M059J (cell line): ENCODE measurements around the gene UROD. TPM values are rescaled to one million over a fixed set of nuclear protein-coding genes. Genes with fewer than 3 reads are reported as not detected.

ENCODE experiments used
- DNase-seq: peaks from one replicate; pipeline ENCODE4 v3.0.0-alpha.2; 2012; ENCODE audit warnings: low read depth
- total RNA-seq: library from RNA; depleted of rRNA; stranded (reverse); fragments of >200 nt; shearing (Covaris generic); gene quantifications from 2 replicates; pipeline ENCODE4 v1.2.3, GENCODE V29; 2014

The UROD gene
- total RNA-seq, 1 experiment from 2014 or later: 127 TPM

DNA sequence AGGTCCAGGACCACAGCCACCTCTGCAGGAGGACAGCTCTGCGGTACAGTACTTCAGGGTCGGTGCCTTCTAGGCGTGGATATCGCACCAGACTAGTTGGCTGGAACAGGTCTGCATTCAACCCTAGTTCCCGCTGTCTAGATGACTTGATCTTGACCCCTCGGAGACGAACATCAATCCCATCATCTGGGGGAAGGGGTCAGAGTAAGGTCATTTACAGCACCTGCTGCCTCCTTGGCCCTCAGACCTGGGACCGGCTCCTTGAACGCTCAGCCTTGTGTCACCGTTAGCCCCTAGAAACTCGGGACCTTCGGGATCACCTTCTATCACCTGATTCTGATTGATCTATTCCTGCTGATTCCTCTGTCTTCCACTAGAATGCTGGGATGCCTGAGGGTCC lies 3.5 kb upstream of the UROD start:
- no peak for DNase-seq

DNA sequence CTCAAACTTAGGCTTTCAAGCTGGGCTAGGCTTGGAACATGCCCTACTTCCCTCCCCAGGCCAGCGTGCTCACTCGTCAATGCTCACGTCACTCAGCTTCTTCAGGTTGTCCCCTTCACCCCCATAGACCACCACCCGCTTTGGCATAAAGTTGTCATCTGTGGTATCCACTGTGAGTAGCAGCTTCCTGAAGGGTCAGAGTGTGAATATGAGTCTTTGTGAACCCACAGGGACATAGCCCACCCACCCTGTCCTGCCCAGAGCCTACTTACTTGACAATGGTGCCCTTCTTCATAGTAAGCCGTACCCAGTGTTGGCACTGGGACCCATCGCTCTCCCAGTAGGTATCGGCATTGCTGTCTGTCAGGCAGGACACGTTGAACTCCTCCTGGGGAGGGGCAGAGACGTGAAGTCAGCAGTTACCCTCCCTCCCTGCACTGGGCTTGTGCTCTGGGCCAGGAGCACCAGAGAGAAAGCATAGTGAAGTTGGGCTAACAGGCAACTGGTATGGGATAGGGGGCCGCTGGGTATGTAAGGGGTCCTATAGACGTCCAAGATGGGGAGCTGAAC lies 2.7 kb upstream of the UROD start:
- no peak for DNase-seq

DNA sequence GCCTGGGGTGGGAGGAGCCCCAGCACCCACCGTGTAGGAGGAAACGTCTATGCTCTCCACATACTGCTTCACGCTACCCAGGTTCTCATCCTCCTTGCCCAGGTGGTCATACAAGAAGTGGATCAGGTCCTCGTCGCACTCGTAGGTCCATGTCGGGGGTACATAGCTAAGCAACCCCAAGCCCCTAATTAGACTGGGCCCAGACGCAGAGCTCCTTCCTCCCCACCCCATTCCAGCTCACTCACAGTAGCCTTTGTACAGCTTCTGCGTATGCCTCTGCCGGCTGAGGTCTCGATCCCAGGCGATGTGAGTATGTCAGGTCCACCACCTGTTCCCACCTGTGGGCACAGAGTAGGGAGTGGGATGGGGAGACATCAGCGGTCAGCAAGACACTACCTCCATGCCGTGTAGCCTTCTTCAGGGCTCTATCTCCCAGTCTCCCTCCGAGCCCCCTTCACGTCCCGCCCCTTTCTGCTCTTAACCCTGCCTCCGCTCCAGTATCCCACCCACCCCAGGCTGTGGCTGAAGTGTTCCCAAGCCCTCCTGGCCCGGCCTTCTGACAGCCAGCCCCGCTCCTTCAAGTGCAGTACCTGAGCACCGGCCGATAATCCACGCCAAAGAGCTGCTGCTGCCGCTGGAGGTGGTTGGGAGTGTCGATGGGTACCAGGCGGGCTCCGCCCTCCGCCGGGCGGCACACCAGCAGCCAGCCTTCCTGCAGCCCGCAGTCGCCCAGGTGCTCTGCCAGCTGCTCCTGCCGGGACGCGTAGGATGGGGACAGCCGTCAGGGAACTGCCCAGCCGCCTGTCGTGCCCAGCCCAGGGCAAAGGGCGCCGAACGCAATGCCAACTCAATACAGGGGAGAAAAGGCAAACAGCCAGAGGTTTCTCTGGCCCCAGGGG lies 1.8 kb upstream of the UROD start:
- peak; percentile 35 for DNase-seq

DNA sequence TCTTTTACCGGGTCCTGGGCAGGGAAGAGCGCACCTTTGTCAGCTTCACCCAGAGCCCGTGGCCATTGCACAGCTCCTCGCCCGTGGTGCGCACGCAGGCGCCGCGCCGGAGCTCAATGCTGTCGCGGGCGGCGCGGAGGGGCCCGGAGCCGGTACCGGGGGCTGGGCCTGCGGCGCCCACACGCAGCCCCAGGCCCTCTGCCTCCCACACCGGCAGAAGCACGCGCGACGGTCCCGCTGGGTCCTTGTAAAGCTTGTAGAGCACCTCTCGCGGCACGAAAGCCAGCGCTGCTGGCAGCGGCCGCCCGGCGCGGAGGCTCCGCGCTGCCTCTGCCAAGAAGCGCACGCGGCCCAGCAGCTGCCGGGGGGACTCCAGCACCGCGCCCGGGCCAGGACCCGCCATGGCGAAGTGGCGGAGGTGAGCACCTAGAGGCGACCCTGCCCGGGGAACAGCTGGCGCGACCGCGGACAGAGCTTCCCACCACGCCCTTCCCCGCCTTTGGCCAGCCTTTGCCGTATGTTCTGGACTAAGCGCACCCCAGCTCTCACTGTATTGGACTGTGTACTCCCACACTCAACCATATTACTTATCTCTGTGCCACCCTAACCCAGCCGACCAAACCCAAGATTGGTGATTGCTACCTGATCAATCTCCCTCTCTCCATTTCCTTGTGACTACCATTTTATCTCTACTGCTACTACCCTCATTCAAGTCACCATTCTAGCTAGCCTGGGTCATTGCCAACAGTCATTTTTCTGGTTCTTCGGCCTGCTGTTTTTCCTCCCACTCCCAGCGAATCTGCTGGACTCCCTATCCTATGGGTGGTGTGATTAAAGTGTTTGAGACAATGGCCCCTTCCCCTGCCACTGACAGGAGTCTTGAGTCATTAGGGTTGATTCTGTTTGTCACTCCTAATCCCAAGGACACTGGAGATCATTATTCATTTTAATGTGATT lies 921 bp upstream of the UROD start, which contains the start of gene HECTD3:
Gene HECTD3 (minus strand): TSS at position 470 of the 957 bp plus-strand sequence. CDS start 67 bp downstream, at position 403.
- DNase-seq: peak; percentile 78

DNA sequence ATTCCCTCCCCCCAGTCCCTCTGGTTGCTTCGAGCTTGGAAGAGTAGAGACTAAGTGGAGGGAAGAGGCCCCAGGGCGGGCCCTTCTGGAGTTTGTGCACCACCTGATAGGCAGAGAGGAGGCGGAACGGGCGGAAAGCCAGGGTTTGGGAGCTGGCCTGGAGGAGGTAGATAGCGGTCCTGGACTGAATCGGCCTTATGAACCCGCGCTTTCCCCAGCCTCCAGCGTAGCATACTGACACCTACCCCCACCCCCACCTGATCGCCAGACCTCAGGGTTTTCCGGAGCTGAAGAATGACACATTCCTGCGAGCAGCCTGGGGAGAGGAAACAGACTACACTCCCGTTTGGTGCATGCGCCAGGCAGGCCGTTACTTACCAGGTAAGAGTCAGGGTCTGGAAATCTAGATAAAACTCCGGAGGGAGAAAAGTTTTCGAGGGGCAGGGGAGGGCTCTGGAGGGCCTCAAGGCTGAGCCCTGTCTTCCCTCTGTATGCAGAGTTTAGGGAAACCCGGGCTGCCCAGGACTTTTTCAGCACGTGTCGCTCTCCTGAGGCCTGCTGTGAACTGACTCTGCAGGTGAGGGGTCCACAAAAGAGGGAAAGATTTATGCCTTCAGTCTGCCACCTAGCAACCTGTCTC lies 705 bp downstream of the UROD start:
- peak; percentile 90 for DNase-seq

DNA sequence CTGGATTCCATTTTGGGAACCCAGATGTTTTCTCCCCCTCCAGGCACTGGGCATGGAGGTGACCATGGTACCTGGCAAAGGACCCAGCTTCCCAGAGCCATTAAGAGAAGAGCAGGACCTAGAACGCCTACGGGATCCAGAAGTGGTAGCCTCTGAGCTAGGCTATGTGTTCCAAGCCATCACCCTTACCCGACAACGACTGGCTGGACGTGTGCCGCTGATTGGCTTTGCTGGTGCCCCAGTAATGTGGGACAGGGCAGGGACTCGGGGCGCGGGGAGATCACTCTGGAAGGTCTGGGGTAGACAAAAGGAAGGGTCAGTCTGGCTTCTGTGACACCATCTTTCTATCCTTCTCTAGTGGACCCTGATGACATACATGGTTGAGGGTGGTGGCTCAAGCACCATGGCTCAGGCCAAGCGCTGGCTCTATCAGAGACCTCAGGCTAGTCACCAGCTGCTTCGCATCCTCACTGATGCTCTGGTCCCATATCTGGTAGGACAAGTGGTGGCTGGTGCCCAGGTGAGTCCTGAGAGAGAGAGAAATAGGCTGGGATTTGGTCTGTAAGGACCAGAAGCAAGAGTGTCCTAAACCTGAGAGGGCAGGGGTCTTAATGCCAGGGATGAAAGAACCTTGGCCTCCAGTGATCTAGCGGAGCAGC lies 1.6 kb downstream of the UROD start:
- DNase-seq: no peak

DNA sequence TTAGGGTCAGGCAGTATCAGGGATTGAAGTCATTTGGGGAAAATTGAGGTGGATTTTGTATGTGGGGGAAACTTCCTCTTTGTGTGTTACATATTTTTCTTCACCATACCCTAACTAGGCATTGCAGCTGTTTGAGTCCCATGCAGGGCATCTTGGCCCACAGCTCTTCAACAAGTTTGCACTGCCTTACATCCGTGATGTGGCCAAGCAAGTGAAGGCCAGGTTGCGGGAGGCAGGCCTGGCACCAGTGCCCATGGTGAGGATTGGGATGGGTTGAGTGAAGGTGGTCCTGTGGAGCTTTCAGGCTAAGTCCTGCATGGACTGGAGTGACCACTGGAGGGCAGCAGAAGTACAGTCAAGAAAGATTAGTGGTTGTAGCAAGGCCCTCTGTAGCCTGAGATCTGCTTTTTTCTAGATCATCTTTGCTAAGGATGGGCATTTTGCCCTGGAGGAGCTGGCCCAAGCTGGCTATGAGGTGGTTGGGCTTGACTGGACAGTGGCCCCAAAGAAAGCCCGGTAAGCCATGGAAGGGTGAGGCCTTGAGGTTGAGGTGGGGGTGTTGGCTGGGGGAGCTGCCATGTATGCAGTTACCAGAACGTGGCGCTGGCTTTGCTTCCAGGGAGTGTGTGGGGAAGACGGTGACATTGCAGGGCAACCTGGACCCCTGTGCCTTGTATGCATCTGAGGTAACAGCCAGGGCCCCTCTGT lies 2.4 kb downstream of the UROD start:
- DNase-seq: peak; percentile 77

DNA sequence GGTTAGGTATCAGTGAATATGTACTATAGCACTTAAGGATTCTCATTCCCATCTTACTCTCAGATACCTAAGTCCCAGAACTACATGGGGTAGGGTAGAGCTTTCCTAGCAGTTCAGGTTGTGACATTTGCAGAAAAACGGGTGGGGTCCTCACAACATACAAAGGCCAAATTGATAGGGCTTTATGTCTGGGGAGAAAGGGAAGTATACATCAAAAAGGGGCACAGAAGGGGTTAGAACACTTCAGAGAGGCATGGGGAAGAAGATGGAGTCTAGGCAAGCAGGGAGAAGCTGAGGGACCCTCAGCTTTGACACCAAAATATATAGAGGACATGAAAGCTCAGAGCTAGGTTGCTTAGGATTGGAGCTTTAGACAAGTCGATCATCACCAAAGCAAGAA lies 3.6 kb downstream of the UROD start:
- no peak for DNase-seq

DNA sequence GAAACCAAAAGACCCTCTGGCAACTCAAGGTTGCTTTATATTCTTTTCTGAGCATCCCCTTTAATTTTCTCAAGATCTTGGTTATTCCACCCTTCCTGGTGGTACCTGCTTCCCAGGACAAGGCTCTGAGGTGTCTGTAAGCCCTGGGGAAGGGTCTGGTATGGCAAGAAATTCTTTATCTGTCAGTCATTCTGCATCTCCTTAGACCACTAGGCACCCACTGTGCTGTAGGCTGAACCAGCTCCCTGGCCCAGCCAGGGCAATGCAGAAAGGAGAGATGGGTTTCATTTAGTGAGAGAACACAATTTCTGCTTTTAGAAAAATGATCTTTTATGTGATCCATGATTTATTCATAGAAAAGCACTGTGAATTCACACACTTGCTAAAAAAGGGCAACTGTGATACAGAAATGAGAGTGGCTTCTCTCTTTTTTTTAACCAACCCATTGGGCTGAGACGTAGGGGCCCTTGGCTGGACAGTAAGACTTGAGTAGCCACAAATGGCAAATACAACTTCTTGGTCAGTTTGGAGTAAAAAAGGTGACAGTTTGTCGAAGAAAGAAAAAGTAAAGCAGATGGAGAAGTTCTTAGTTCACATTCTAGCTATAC lies 4.1 kb downstream of the UROD start:
- no peak for DNase-seq

DNA sequence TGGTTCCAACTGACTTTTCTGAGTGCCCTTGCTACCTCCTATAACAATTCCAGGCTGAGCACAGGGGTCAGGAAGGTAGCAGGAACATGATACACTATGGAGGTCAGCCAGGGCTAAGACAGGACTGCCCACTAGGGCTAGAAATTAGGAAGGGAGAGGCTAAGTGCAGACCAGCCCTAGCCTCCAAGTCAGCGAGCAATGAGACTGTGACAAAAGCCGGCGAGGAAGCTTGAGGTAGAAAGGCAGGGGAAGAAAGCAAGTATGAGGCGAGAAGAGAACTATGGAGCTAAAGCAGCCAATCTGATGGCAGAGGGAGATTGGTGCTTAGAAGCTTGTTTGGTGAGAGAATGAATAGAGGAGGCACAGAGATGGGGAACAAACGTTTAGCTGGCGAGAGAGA lies 4.7 kb downstream of the UROD start:
- DNase-seq: no peak

DNA sequence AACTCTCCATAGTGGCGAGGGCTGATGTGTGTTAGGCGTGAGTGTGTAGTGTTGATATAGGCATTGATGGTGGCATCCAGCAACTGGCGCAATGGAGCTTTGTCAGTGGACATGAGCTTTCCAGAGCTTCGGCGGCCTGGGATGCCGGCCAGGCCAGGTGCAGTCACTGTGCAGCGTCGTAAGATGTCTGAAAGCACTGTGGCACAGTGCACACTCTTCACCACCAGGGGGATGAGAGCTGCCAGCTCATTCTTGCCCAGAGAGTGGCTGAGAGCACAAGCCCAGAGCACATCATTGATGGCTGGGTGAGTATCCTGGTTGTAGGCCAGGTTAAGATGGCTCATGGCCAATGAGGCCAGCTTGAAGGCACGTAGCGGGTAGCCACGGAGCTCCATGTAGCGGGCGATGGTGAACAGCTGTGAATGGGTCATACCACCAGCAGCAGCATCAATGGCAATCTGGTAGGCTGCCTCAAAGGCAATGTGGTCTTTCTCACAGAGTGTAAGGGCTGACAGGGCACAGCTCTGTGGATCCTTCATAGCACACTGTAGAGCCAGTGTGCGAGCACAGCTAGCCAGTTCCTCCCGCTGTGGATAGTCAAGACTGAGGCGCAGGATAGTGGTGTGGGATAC lies 6.7 kb downstream of the UROD start:
- peak; percentile 76 for DNase-seq

DNA sequence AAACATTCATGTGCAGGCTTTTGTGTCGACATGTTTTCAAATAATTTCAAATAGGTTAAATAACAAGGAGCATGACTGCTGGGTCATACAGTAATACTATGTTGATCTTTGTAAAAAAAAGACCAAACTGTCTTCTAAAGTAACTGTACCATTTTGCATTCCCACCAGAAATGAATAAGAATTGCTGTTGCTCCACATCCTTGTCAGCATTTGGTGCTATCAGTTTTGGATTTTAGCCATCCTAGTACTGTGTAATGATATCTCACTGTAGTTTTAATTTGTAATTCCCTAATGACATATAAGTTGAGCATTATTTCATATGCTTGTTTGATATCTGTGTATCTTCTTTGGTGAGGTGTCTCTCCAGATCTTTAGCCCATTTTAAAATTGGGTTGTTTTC lies 11.6 kb downstream of the UROD start:
- DNase-seq: no peak

DNA sequence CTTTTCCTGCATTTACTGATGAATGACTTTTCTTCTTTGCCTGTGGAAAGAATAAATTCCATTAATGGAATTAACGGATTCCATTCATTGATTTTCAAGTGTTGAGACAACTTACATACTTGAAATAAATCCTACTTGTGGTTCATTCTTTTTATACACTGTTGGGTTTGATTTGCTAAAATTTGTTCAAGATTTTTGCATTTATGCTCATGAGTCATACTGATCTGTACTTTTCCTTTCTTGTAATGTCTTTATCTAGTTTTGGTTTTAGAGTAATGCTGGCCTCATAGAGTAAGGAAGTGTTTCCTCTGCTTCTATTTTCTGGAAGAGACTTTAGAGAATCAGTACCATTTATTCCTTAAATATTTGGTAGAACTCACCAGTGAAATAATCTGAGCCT lies 14.4 kb downstream of the UROD start:
- DNase-seq: no peak

DNA sequence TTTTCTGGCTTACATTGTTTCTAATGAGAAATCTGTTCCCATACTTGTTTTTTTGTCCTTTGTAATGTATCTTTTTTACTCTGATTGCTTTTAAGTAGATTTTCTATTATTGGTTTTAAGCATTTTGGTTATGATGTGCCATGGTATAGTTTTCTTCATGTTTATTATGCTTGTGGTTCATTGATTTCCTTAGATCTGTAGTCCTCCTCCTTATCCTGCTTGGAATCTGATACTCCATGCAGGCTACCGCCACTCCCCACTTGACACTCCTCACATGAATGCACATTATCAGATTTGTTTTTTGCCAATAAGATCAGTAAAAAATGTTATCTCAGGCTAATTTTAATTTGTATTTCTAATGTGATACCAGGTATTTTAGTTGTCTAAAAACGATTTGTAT lies 20.8 kb downstream of the UROD start:
- no peak for DNase-seq

DNA sequence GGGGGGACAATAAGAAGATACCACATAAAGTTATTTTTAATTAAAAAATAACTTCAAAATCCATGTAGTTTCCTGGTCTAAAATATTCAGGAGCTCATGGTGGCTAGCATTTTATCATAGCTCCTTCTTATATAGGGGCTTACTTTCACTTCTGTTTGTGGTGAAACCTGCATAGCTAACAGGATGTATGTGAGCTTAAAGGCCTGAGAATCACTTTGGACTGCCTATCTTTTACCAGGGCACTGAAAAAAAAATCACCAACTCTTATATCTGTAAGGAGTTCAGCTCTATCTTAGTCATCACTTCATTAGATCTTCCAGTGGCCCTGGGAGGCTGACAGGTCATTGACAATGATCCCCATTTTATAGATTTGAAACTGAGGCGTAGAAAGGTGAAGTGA lies 21.3 kb downstream of the UROD start:
- DNase-seq: no peak

DNA sequence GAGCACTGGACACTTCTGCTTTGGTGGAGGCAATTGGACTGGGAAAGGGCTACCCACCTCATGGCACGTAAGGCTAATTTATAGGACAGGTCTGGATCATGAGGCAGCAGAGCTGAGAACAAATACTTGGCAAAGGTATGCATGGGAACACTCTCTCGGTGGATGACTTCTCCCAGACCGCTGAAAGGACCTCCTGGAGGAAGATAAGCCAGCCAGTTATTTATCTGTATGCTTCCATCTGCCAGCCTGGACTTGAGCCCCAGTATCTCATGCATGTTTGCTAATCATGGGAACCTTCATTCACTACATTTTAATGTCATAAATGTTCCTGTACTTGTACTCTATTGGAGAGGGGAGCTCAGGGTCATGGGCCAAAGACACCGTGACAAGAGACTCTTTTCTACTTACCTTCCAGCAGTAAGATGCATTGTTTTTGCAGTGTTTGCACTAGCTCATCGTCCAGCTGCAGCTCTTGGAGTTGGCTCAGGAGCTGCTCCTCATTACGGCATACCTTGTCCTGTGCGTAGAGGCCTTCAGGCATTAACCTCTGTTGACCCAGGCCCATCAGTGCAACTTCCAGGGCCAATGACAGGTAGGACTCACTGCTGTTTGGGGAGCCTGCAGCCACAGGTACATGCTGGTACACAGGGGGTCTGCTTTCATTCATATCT lies 23.7 kb downstream of the UROD start:
- no peak for DNase-seq

DNA sequence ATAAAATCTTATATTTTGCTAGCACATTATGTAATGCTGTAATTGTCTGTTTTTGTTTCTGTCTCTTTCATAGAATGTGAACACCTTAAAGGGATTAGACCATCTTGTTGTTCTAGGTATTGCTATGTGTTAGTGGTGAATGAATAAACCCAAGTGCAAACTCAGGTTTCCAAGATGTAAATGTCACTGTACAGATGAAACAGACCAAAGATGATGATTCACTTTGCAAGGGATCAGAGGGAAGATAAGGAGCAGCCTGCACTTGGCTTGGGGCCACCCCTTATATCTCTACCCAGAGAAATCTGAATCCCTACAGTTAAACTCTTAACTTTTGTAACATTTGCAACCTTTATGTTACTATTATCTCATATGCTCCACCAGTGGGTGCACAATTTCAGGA lies 25.4 kb downstream of the UROD start:
- DNase-seq: peak; percentile 51

DNA sequence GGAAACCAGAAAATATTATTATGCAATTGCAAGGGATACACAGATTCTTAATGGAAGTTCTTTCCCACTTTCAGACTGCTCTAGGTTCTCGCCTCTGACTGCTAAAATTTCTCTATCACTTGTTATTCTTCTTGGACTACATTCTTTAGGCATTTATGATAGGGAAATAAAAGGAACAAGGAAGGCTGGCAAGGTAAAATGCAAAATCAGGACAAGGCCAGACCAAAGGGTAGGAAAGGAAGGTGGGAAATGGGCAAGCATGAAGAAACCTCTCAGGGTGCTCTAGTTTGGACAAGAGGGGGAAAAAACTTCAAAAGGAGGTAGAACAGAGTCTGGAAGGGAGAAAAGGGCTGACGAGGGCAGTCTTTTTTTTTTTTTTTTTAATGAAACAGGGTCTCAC lies 26.2 kb downstream of the UROD start:
- no peak for DNase-seq
